Body of pancreas (tissue), 4 donors: ENCODE results near the gene SIX5.

ENCODE experiments used
- POLR2A ChIP-seq, 3 donors: fragments of 450-650 bp; IDR thresholded peaks; one replicate each; pipeline ENCODE4 v1.6.1; 2016; ENCODE audit warnings: antibody characterized with exemption in 3 of 3, mild to moderate bottlenecking in 2 of 3
- TF ChIP-seq, protein P1 (sequence below), 7 experiments: fragments of 450-650 bp in 4 of 7; fragments of 200-600 bp in 3 of 7; sonication (generic) in 3 of 7; IDR thresholded peaks; one replicate each; pipeline ENCODE4 v1.5.1; 2016 to 2019; ENCODE audit warnings: antibody characterized with exemption in 7 of 7

- TF ChIP-seq, protein P1, sequence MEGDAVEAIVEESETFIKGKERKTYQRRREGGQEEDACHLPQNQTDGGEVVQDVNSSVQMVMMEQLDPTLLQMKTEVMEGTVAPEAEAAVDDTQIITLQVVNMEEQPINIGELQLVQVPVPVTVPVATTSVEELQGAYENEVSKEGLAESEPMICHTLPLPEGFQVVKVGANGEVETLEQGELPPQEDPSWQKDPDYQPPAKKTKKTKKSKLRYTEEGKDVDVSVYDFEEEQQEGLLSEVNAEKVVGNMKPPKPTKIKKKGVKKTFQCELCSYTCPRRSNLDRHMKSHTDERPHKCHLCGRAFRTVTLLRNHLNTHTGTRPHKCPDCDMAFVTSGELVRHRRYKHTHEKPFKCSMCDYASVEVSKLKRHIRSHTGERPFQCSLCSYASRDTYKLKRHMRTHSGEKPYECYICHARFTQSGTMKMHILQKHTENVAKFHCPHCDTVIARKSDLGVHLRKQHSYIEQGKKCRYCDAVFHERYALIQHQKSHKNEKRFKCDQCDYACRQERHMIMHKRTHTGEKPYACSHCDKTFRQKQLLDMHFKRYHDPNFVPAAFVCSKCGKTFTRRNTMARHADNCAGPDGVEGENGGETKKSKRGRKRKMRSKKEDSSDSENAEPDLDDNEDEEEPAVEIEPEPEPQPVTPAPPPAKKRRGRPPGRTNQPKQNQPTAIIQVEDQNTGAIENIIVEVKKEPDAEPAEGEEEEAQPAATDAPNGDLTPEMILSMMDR (IDR thresholded peaks at IDR 0.05), result no peak
- TF ChIP-seq POLR2A (IDR thresholded peaks at IDR 0.05), result peak in 2 of 3 donors; percentile 22 to 55
These were observed 13.2 kb upstream of the SIX5 start, which contains the start of gene DMPK for GRCh38 chr19:45782162-45782691.
